ENCODE results near the gene ZNF714. TPM values are rescaled to one million over a fixed set of nuclear protein-coding genes. Genes with fewer than 3 reads are reported as not detected.

Gene ZNF714
- total RNA-seq, 1 experiment from 2014 or later: 20.0 TPM

DNA sequence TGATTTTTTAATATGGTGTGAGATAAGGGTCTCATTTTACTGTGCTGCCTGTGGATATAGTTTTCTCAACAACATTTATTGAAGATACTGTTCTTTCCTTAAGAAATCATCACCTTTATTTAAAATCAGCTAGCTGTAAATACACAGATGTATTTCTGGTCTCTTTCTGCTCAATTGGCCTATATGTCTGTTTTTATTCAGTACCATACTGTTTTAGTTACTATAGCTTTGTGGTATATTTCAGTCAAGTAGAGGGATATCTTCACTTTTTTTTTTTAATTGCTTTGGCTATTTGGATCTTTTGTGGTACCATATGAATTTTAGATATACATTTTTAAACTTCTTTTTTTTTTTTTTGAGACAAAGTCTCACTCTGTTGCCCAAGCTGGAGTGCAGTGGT lies 16.7 kb upstream of the ZNF714 start:
- Histone ChIP-seq H3K36me3 (ENCODE audit: control insufficient read depth in 1 of 2, insufficient read depth in 2 of 2, low read length in 2 of 2) (no peaks in the 10 kb centered on the region), H3K4me2 (ENCODE audit: low read length) (no peak overlapping the region), H3K4me1 (ENCODE audit: control insufficient read depth in 1 of 2, insufficient read depth in 2 of 2, low read length in 2 of 2) (no peaks in the 10 kb centered on the region), H3K9ac (ENCODE audit: low read length) (no peak overlapping the region), H3K79me2 (ENCODE audit: insufficient read depth, low read length) (no peaks in the 10 kb centered on the region), H2AFZ (ENCODE audit: low read depth, low read length, poor library complexity, severe bottlenecking) (no peak overlapping the region), H3K9me3 (ENCODE audit: control insufficient read depth in 1 of 2, insufficient read depth in 1 of 2, low read depth in 1 of 2, low read length in 2 of 2) (no peaks in the 10 kb centered on the region; a peak in 1 of 4 replicates), H3K27ac (ENCODE audit: low read depth, low read length) (no peak overlapping the region), H4K20me1 (ENCODE audit: insufficient read depth) (no peaks in the 10 kb centered on the region), H3K9me2 (ENCODE audit: insufficient read depth) (no peaks in the 10 kb centered on the region), H3K4me3 (replicated peaks in 1 of 2; ENCODE audit: low read depth in 1 of 2, low read length in 2 of 2) (no peak overlapping the region), H3K27me3 (ENCODE audit: insufficient read depth, low read length) (no peaks in the 10 kb centered on the region)
- DNase-seq (ENCODE audit: low read depth, low spot score): no peak
- ChIA-PET CTCF (no interaction called here), RAD21 (ENCODE audit: low non-redundant PET in 1 of 2, low total read pairs in 2 of 2, uncharacterized antibody in 2 of 2, unreplicated experiment in 2 of 2) (no interaction called here), POLR2A (no interaction called here)
- intact Hi-C loops (cut with micrococcal nuclease): no loop called here
- TF ChIP-seq, protein P1, sequence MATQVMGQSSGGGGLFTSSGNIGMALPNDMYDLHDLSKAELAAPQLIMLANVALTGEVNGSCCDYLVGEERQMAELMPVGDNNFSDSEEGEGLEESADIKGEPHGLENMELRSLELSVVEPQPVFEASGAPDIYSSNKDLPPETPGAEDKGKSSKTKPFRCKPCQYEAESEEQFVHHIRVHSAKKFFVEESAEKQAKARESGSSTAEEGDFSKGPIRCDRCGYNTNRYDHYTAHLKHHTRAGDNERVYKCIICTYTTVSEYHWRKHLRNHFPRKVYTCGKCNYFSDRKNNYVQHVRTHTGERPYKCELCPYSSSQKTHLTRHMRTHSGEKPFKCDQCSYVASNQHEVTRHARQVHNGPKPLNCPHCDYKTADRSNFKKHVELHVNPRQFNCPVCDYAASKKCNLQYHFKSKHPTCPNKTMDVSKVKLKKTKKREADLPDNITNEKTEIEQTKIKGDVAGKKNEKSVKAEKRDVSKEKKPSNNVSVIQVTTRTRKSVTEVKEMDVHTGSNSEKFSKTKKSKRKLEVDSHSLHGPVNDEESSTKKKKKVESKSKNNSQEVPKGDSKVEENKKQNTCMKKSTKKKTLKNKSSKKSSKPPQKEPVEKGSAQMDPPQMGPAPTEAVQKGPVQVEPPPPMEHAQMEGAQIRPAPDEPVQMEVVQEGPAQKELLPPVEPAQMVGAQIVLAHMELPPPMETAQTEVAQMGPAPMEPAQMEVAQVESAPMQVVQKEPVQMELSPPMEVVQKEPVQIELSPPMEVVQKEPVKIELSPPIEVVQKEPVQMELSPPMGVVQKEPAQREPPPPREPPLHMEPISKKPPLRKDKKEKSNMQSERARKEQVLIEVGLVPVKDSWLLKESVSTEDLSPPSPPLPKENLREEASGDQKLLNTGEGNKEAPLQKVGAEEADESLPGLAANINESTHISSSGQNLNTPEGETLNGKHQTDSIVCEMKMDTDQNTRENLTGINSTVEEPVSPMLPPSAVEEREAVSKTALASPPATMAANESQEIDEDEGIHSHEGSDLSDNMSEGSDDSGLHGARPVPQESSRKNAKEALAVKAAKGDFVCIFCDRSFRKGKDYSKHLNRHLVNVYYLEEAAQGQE (IDR thresholded peaks at IDR 0.05; ENCODE audit: low read depth): no peak
- TF ChIP-seq EZH2 (IDR thresholded peaks at IDR 0.05): no peak
- TF ChIP-seq CBX3 (IDR thresholded peaks at IDR 0.05; ENCODE audit: low read depth): no peak
- no peak for TF ChIP-seq POLR2A (IDR thresholded peaks at IDR 0.05; ENCODE audit: borderline replicate concordance, extremely low read depth, insufficient read depth, insufficient read length)
- no peak for TF ChIP-seq SP1 (IDR thresholded peaks at IDR 0.05; ENCODE audit: low read depth)
- ATAC-seq: no peak
- BruUV-seq (replicated peaks): no TSS peak

DNA sequence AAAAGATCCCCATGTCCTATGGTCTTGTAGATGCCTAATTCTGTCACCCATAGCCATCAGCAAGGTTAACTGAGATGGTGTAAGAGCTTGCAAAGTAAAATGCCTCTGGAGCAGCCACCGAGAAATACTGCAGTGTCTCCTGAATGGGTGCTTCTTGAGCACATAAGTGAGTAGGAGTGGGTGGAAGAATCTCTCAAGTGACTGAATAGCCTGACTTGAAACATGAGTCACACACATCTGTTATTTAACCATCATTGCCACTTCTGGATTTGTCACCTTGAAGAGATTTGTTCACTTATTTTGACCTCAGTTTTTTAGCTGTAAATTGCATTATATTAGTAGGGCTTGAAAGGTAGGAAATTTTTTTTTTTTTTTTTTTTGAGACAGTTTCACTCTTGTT lies 2.3 kb downstream of the ZNF714 start:
- H3K9ac ChIP-seq (ENCODE audit: low read length): no peak overlapping the region
- peak overlapping the region; percentile 20; the same call in 1 of the 2 replicates for H3K4me2 ChIP-seq (ENCODE audit: low read length)
- ATAC-seq (no peak), DNase-seq (ENCODE audit: low read depth, low spot score) (no peak)
- H2AFZ ChIP-seq (ENCODE audit: low read depth, low read length, poor library complexity, severe bottlenecking): no peak overlapping the region
- no peak overlapping the region for H3K4me3 ChIP-seq (replicated peaks in 1 of 2; ENCODE audit: low read depth in 1 of 2, low read length in 2 of 2)
- no peak for TF ChIP-seq ELF1 (IDR thresholded peaks at IDR 0.05; ENCODE audit: borderline replicate concordance, low read depth)
- no peak for TF ChIP-seq CBX3 (IDR thresholded peaks at IDR 0.05; ENCODE audit: low read depth)
- no peaks in the 10 kb centered on the region for H3K27me3 ChIP-seq (ENCODE audit: insufficient read depth, low read length)
- H3K9me3 ChIP-seq (ENCODE audit: control insufficient read depth in 1 of 2, insufficient read depth in 1 of 2, low read depth in 1 of 2, low read length in 2 of 2): no peaks in the 10 kb centered on the region
- no peaks in the 10 kb centered on the region for H3K9me2 ChIP-seq (ENCODE audit: insufficient read depth)
- ChIA-PET CTCF (no interaction called here), RAD21 (ENCODE audit: low non-redundant PET in 1 of 2, low total read pairs in 2 of 2, uncharacterized antibody in 2 of 2, unreplicated experiment in 2 of 2) (no interaction called here), POLR2A (interaction anchor here (1.0 kb wide), 1 partner anchor 8 kb away, joined by 3 read pairs; no protein-coding TSS in a partner anchor)
- no peaks in the 10 kb centered on the region for H4K20me1 ChIP-seq (ENCODE audit: insufficient read depth)
- H3K79me2 ChIP-seq (ENCODE audit: insufficient read depth, low read length): peaks cover 23% of the 10 kb centered on the region
- intact Hi-C loops (cut with micrococcal nuclease): loop anchor here (5.0 kb wide), 1 partner anchor 62 kb away; the partner anchor contains the start of gene ZNF430
- BruUV-seq (replicated peaks): no TSS peak
- H3K4me1 ChIP-seq (ENCODE audit: control insufficient read depth in 1 of 2, insufficient read depth in 2 of 2, low read length in 2 of 2): peaks cover 5 to 17% of the 10 kb centered on the region in 2 experiments; a peak in 3 of 4 replicates
- H3K36me3 ChIP-seq (ENCODE audit: control insufficient read depth in 1 of 2, insufficient read depth in 2 of 2, low read length in 2 of 2): peaks cover 3 to 7% of the 10 kb centered on the region in 2 experiments; a peak in 1 of 4 replicates
- no peak overlapping the region for H3K27ac ChIP-seq (ENCODE audit: low read depth, low read length)

Data from HCT116 (cell line).